Erythroblast (primary cell): Measurements from ENCODE around the gene OXCT1.

Source experiments
- GATA1 ChIP-seq: IDR thresholded peaks from 2 replicates; pipeline ENCODE4 v1.6.1; 2011; ENCODE audit warnings: low read depth, mild to moderate bottlenecking, control low read depth, low read length, moderate library complexity
- POLR2A ChIP-seq: IDR thresholded peaks from 2 replicates; pipeline ENCODE4 v1.6.1; 2011; ENCODE audit warnings: mild to moderate bottlenecking, low read length

- TF ChIP-seq POLR2A: no peak
- no peak for TF ChIP-seq GATA1
Observed at GRCh38 chr5:41896230-41896629, 26.0 kb upstream of the OXCT1 start.
